Body of pancreas (tissue), 4 donors: ENCODE data around the gene GAK.

Experiments
- CTCF ChIP-seq, 7 experiments: fragments of 450-650 bp in 4 of 7; fragments of 200-600 bp in 3 of 7; sonication (generic) in 3 of 7; IDR thresholded peaks; one replicate each; pipeline ENCODE4 v1.5.1; 2016 to 2019; ENCODE audit warnings: antibody characterized with exemption in 7 of 7
- POLR2A ChIP-seq, 3 donors: fragments of 450-650 bp; IDR thresholded peaks; one replicate each; pipeline ENCODE4 v1.6.1; 2016; ENCODE audit warnings: antibody characterized with exemption in 3 of 3, mild to moderate bottlenecking in 2 of 3

- TF ChIP-seq CTCF (IDR thresholded peaks at IDR 0.05) (no peak), POLR2A (IDR thresholded peaks at IDR 0.05) (no peak)
Observed at GRCh38 chr4:860561-860960, 71.6 kb downstream of the GAK start.
